Kidney (tissue), 14 donors: ENCODE measurements around the gene FEV. TPM values are rescaled to one million over a fixed set of nuclear protein-coding genes. Genes with fewer than 3 reads are reported as not detected.
A peak's percentile ranks its signal among the peaks of the same experiment; 100 is the strongest.

Experiments used
- DNase-seq, 5 donors: peaks; one replicate each; pipeline ENCODE4 v3.0.0-alpha.2; 2013 to 2020
- FAIRE-seq: peaks from 2 replicates; lab custom pipeline; 2012; peaks lifted over from hg19 to GRCh38; lab: Jason Lieb, UNC
- H3K27ac ChIP-seq, 2 donors: one replicate each; pipeline ENCODE4 v1.7.0; 2013; ENCODE audit warnings: low read depth in 2 of 2, low read length in 2 of 2, inconsistent platforms in 1 of 2
- H3K27me3 ChIP-seq: one replicate; pipeline ENCODE4 v1.7.1; 2013; ENCODE audit warnings: low read length, inconsistent platforms; ENCODE audit not compliant: control insufficient read depth, insufficient read depth
- H3K36me3 ChIP-seq, 3 donors: one replicate each; pipeline versions ENCODE4 v1.7.0 to v1.7.1; 2013; ENCODE audit warnings: low read length in 3 of 3, control low read depth in 1 of 3, inconsistent platforms in 1 of 3; ENCODE audit not compliant: insufficient read depth in 3 of 3, control insufficient read depth in 2 of 3
- H3K4me1 ChIP-seq, 3 donors: one replicate each; pipeline versions ENCODE4 v1.7.0 to v1.7.1; 2013; ENCODE audit warnings: low read length in 3 of 3, inconsistent platforms in 1 of 3, low read depth in 1 of 3; ENCODE audit not compliant: control insufficient read depth in 2 of 3, insufficient read depth in 2 of 3
- H3K4me3 ChIP-seq, 3 donors: one replicate each; pipeline versions ENCODE4 v1.7.0 to v1.8.1; 2013; ENCODE audit warnings: low read length in 3 of 3, control low read depth in 1 of 3, inconsistent platforms in 1 of 3
- H3K9ac ChIP-seq, 3 donors: one replicate each; pipeline versions ENCODE4 v1.7.0 to v1.7.1; 2013; ENCODE audit warnings: low read length in 3 of 3, control low read depth in 1 of 3, inconsistent platforms in 1 of 3
- H3K9me3 ChIP-seq, 3 donors: one replicate each; pipeline versions ENCODE4 v1.7.0 to v1.7.1; 2013; ENCODE audit warnings: low read length in 3 of 3, control low read depth in 1 of 3, inconsistent platforms in 1 of 3; ENCODE audit not compliant: control insufficient read depth in 2 of 3, insufficient read depth in 1 of 3
- intact Hi-C: fragments of 100-400 bp; cut with DNase I; formaldehyde crosslinking; loops from one replicate; pipeline ENCODE4 v1.11.1; 2022
- polyA plus RNA-seq: library from polyadenylated mRNA; stranded (reverse); fragments of 350-450 nt; fragmentation: Illumina TruSeq; extraction: RNeasy Lipid Tissue Mini Kit (QIAGEN cat#74804); gene quantifications from one replicate; pipeline ENCODE4 v1.2.3, GENCODE V29; 2014; ENCODE audit warnings: low read depth, low replicate concordance; ENCODE audit not compliant: insufficient read depth
- total RNA-seq: library from RNA; stranded (reverse); fragmentation: NEBNext Ultra II Directional; extraction: Animal tissue kit (Norgen Biotek cat#: 25700); gene quantifications from one replicate; pipeline ENCODE4 v1.2.1, GENCODE V29; 2021
- TF ChIP-seq, protein P1 (sequence below): IDR thresholded peaks from 3 replicates; pipeline ENCODE4 v1.5.1; 2012; ENCODE audit warnings: mild to moderate bottlenecking, moderate library complexity, borderline replicate concordance; ENCODE audit not compliant: insufficient read depth; ENCODE audit errors: extremely low read depth
- donor health status: control.
- donor health status: control.
- donor health status: control.
- donor health status: control.
- donor health status: control.
- donor health status: DM: yes; HTN: yes; CAD: no.
- donor health status: Normal renal cell carcinoma (clear cell type).

FEV gene
- total and polyA plus RNA-seq, 2 donors from 2014 or later, result not detected

DNA sequence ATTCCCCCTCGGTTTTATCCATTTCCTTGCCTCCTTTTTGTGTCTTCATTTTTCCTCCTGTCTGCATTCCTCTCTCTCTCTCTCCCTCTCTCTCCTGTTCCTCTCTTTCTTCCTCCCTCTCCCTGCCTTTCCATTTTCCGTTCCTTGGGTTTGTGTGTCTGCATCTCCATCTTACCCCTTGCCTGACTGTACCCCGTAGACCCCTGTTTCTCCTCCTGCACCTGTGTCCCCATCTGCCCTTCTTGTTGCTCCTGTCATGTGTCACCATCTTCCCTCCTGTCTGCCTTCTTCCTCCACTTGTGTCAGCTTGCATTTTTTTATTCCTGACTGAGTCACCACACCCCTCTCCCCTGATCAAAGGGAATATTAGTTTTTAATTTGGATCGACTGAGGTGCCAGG, 23.8 kb downstream of the FEV start:
- no peak for FAIRE-seq
- DNase-seq, result no peak
- Histone ChIP-seq H3K27me3 (peaks cover 17% of the 10 kb centered on the region), H3K36me3 (no peaks in the 10 kb centered on the region), H3K9ac (no peak overlapping the region), H3K9me3 (no peaks in the 10 kb centered on the region), H3K4me1 (peaks cover 0 to 6% (median 0%) of the 10 kb centered on the region in 3 donors), H3K4me3 (no peak overlapping the region), H3K27ac (no peak overlapping the region)
- intact Hi-C loops, result no loop called here
- TF ChIP-seq, protein P1, sequence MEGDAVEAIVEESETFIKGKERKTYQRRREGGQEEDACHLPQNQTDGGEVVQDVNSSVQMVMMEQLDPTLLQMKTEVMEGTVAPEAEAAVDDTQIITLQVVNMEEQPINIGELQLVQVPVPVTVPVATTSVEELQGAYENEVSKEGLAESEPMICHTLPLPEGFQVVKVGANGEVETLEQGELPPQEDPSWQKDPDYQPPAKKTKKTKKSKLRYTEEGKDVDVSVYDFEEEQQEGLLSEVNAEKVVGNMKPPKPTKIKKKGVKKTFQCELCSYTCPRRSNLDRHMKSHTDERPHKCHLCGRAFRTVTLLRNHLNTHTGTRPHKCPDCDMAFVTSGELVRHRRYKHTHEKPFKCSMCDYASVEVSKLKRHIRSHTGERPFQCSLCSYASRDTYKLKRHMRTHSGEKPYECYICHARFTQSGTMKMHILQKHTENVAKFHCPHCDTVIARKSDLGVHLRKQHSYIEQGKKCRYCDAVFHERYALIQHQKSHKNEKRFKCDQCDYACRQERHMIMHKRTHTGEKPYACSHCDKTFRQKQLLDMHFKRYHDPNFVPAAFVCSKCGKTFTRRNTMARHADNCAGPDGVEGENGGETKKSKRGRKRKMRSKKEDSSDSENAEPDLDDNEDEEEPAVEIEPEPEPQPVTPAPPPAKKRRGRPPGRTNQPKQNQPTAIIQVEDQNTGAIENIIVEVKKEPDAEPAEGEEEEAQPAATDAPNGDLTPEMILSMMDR, result no peak

DNA sequence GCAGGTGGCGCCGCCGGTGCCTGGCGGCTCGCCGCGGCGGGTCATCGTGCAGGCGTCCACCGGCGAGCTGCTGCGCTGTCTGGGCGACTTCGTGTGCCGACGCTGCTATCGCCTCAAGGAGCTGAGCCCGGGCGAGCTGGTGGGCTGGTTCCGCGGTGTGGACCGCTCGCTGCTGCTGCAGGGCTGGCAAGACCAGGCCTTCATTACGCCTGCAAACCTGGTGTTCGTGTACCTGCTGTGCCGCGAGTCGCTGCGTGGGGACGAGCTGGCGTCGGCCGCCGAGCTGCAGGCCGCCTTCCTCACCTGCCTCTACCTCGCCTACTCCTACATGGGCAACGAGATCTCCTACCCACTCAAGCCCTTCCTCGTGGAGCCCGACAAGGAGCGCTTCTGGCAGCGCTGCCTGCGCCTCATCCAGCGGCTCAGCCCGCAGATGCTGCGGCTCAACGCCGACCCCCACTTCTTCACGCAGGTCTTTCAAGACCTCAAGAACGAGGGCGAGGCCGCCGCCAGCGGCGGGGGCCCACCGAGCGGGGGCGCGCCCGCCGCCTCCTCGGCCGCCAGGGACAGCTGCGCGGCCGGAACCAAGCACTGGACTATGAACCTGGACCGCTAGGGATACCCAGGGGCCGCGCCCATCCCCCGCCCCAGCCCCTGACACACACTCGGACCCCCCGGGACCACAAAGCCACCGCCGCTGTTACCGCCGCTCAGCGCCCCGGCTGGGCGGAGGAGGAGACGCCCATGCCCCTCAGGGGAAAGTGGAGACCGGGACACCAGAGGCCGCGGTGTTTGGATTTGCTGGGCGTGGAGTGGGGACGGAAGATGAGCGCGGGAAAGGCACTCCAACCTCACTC, 24.4 kb downstream of the FEV start:
- no peaks in the 10 kb centered on the region for H3K36me3 ChIP-seq
- TF ChIP-seq, protein P1, result no peak
- peaks cover 17% of the 10 kb centered on the region for H3K27me3 ChIP-seq
- H3K9ac ChIP-seq, result no peak overlapping the region
- intact Hi-C loops, result no loop called here
- no peaks in the 10 kb centered on the region for H3K9me3 ChIP-seq
- no peak overlapping the region for H3K4me3 ChIP-seq
- H3K4me1 ChIP-seq, result peaks cover 0 to 6% (median 0%) of the 10 kb centered on the region in 3 donors
- H3K27ac ChIP-seq, result no peak overlapping the region
- DNase-seq (peak in 2 of 5 donors; percentile 44 to 59), FAIRE-seq (no peak)

DNA sequence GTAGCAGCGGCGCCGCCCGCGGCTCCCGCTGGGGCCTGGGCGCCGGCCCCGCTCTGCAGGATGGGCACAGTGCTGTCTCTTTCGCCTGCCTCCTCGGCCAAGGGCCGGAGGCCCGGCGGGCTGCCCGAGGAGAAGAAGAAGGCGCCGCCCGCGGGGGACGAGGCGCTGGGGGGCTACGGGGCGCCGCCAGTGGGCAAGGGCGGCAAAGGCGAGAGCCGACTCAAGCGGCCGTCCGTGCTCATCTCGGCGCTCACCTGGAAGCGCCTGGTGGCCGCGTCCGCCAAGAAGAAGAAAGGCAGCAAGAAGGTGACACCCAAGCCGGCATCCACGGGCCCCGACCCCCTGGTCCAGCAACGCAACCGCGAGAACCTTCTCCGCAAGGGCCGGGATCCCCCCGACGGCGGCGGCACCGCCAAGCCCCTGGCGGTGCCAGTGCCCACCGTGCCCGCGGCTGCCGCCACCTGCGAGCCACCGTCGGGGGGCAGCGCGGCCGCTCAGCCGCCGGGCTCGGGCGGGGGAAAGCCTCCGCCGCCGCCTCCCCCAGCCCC, 25.1 kb downstream of the FEV start:
- Histone ChIP-seq H3K4me3 (no peak overlapping the region), H3K36me3 (no peaks in the 10 kb centered on the region), H3K27me3 (peaks cover 17% of the 10 kb centered on the region), H3K27ac (no peak overlapping the region), H3K4me1 (peaks cover 0 to 6% (median 0%) of the 10 kb centered on the region in 3 donors), H3K9ac (no peak overlapping the region), H3K9me3 (no peaks in the 10 kb centered on the region)
- TF ChIP-seq, protein P1, result no peak
- DNase-seq (peak in 2 of 5 donors; percentile 49 to 60), FAIRE-seq (no peak)
- intact Hi-C loops, result no loop called here
